OCI-LY3 (cell line): Measurements from ENCODE around the gene ERP27.

Source experiments
- H2AFZ ChIP-seq: fragments of 200-600, 300-600 bp; shearing (Covaris generic); 2 replicates; pipeline ENCODE4 v1.6.0; 2014; ENCODE audit warnings: antibody characterized with exemption, low read depth, low read length
- H3K27ac ChIP-seq: fragments of 200-600, 300-600 bp; sonication (generic); 2 replicates; pipeline ENCODE4 v1.5.1; 2014; ENCODE audit warnings: mild to moderate bottlenecking, low read length, moderate library complexity, mixed read lengths
- H3K27me3 ChIP-seq: fragments of 200-600, 300-600 bp; sonication (generic); 2 replicates; pipeline ENCODE4 v1.6.1; 2014; ENCODE audit warnings: low read depth, low read length, mixed read lengths
- H3K36me3 ChIP-seq: fragments of 200-600, 300-600 bp; sonication (generic); replicated peaks from 2 replicates; pipeline ENCODE3; 2014; ENCODE audit warnings: low read depth, low read length, mixed read lengths
- H3K4me1 ChIP-seq: fragments of 300-600, 200-600 bp; sonication (generic); 2 replicates; pipeline ENCODE4 v1.6.1; 2014; ENCODE audit warnings: low read length, mixed read lengths
- H3K4me2 ChIP-seq: fragments of 200-600, 300-600 bp; sonication (generic); 2 replicates; pipeline ENCODE4 v1.6.1; 2014; ENCODE audit warnings: low read length, mixed read lengths
- H3K4me3 ChIP-seq: fragments of 300-600, 200-600 bp; sonication (generic); 2 replicates; pipeline ENCODE4 v1.5.1; 2014; ENCODE audit warnings: antibody characterized with exemption, mild to moderate bottlenecking, low read length, moderate library complexity
- H3K79me2 ChIP-seq: fragments of 300-600, 200-600 bp; shearing (Covaris generic); 2 replicates; pipeline ENCODE4 v1.6.1; 2014; ENCODE audit warnings: mild to moderate bottlenecking, low read length, mixed read lengths
- H3K9ac ChIP-seq: fragments of 300-600, 200-600 bp; shearing (Covaris generic); 2 replicates; pipeline ENCODE4 v1.6.0; 2014; ENCODE audit warnings: mild to moderate bottlenecking, low read length, moderate library complexity
- H3K9me3 ChIP-seq: fragments of 200-600, 300-600 bp; shearing (Covaris generic); 2 replicates; pipeline ENCODE4 v1.6.1; 2014; ENCODE audit warnings: low read length, mixed read lengths; ENCODE audit not compliant: insufficient read depth
- H4K20me1 ChIP-seq: fragments of 200-600, 300-600 bp; sonication (generic); 2 replicates; pipeline ENCODE4 v1.6.1; 2016; ENCODE audit warnings: low read length, mixed read lengths; ENCODE audit not compliant: insufficient read depth
- EZH2phosphoT487 ChIP-seq: fragments of 200-600 bp; shearing (Covaris generic); IDR thresholded peaks from 2 replicates; pipeline ENCODE4 v1.6.1; 2018; ENCODE audit warnings: antibody characterized with exemption, mixed run types, low read depth
- TF ChIP-seq, protein P1 (sequence below): fragments of 200-600, 300-600 bp; sonication (generic); IDR thresholded peaks from 2 replicates; pipeline ENCODE4 v1.5.1; 2014; ENCODE audit warnings: antibody characterized with exemption, low read length, low read depth

ERP27 gene

DNA sequence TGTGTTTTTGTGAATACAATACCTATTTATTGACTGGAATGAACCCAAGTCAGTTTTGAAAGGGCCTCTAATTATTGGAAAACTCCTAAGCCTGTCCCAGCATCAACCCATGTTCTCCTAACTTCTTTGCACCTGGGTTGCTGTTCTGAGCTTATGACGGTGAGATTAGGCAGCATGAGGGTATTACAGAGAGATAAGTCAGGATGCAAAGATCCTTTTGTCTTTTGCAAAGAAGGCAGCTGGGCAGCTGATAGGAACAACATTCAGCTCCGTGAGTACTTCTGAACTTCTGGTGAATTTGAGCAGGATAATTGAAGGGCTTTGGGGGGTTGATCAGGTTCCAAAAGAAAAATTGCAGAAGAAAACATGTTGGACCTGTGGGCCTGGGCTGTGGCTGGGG is 34.5 kb upstream of the ERP27 start, which contains the start of gene PDE6H:
Gene PDE6H, plus strand, starts transcription at position 227 of the 400 bp plus-strand sequence. CDS start 4,971 bp downstream, outside the sequence.
- Histone ChIP-seq H3K4me3 (no peak within 1 kb of the TSS), H3K79me2 (no peaks in the 10 kb centered on the region), H3K9ac (no peak within 1 kb of the TSS), H2AFZ (no peak within 1 kb of the TSS), H3K36me3 (no peaks in the 10 kb centered on the region), H3K4me2 (no peak within 1 kb of the TSS), H4K20me1 (no peaks in the 10 kb centered on the region), H3K27me3 (no peaks in the 10 kb centered on the region), H3K27ac (no peak within 1 kb of the TSS), H3K4me1 (no peaks in the 10 kb centered on the region), H3K9me3 (no peaks in the 10 kb centered on the region)
- TF ChIP-seq, protein P1, sequence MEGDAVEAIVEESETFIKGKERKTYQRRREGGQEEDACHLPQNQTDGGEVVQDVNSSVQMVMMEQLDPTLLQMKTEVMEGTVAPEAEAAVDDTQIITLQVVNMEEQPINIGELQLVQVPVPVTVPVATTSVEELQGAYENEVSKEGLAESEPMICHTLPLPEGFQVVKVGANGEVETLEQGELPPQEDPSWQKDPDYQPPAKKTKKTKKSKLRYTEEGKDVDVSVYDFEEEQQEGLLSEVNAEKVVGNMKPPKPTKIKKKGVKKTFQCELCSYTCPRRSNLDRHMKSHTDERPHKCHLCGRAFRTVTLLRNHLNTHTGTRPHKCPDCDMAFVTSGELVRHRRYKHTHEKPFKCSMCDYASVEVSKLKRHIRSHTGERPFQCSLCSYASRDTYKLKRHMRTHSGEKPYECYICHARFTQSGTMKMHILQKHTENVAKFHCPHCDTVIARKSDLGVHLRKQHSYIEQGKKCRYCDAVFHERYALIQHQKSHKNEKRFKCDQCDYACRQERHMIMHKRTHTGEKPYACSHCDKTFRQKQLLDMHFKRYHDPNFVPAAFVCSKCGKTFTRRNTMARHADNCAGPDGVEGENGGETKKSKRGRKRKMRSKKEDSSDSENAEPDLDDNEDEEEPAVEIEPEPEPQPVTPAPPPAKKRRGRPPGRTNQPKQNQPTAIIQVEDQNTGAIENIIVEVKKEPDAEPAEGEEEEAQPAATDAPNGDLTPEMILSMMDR = no peak
- no peak for TF ChIP-seq EZH2phosphoT487

DNA sequence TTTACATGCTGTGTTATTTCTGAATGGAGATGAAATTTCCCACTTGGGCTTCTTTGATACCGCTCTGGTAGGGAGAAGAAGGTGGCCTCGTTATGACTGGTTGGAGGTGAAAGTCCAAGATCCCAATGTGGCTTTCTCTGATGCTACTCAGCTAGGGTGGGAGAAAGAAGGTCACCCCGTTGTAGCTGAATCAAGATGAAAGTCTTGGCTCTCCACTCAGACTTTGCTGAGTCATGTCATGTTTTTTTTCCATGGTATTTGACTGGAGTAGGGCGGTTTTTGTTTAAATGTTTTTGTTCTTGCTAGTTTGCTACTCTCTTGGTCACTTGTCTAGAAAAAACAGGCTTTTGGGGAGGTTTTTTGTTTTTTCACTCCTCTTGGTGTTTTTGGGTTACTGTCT is 32.1 kb upstream of the ERP27 start:
- Histone ChIP-seq H3K4me1 (no peaks in the 10 kb centered on the region), H2AFZ (no peak overlapping the region), H3K4me3 (no peak overlapping the region), H3K27ac (no peak overlapping the region), H4K20me1 (no peaks in the 10 kb centered on the region), H3K9me3 (no peaks in the 10 kb centered on the region), H3K79me2 (no peaks in the 10 kb centered on the region), H3K9ac (no peak overlapping the region), H3K4me2 (no peak overlapping the region), H3K27me3 (no peaks in the 10 kb centered on the region), H3K36me3 (no peaks in the 10 kb centered on the region)
- TF ChIP-seq, protein P1 = no peak
- no peak for TF ChIP-seq EZH2phosphoT487

DNA sequence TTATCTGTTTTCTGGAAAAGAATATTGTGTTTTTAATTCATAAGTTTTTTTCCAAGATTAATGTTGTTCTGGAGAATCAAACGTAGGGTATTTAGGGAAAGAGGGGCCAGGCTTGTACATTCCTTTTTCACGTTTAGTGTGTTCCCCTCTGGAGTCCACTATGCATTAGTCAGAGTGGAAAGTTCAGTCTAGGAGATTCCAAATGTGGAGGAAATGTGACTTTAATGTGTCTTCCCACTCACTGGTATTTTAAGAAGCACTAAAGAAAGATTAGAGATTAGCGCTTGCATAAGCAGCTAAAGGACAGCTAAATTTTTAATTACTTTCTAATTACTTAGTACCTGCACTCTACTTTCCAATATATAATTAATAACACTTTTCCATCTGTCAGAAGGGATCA is 30.1 kb upstream of the ERP27 start:
- Histone ChIP-seq H3K79me2 (no peaks in the 10 kb centered on the region), H3K36me3 (no peaks in the 10 kb centered on the region), H3K27me3 (no peaks in the 10 kb centered on the region), H3K4me1 (peaks cover 9% of the 10 kb centered on the region), H4K20me1 (no peaks in the 10 kb centered on the region), H3K4me3 (no peak overlapping the region), H2AFZ (no peak overlapping the region), H3K9ac (no peak overlapping the region), H3K4me2 (no peak overlapping the region), H3K9me3 (no peaks in the 10 kb centered on the region), H3K27ac (no peak overlapping the region)
- TF ChIP-seq EZH2phosphoT487 = no peak

DNA sequence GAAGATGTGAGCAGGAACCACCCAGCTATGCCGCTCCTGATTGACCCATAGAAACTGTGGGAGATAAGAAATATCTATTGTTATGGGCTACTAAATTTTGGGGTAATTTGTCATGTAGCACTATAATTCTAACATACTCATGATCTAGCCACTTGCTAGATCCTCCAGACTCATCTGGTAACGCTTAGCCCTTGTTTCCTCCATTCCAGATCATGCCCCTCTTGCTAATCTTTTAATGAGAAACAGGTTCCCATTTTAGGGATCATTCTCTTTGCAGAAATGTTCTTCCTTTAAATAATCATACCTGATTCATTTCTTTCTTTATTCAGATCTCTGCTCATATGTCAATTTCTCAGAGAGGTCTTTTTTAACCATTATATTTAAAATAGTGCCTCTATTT is 26.9 kb upstream of the ERP27 start:
- no peak for TF ChIP-seq EZH2phosphoT487
- peaks cover 11% of the 10 kb centered on the region for H3K79me2 ChIP-seq
- H3K4me2 ChIP-seq = no peak overlapping the region
- no peaks in the 10 kb centered on the region for H3K36me3 ChIP-seq
- no peaks in the 10 kb centered on the region for H4K20me1 ChIP-seq
- H3K27ac ChIP-seq = no peak overlapping the region
- H3K4me1 ChIP-seq = peaks cover 12% of the 10 kb centered on the region
- no peak overlapping the region for H3K9ac ChIP-seq
- H3K9me3 ChIP-seq = no peaks in the 10 kb centered on the region
- no peak overlapping the region for H3K4me3 ChIP-seq
- no peak overlapping the region for H2AFZ ChIP-seq
- no peaks in the 10 kb centered on the region for H3K27me3 ChIP-seq

DNA sequence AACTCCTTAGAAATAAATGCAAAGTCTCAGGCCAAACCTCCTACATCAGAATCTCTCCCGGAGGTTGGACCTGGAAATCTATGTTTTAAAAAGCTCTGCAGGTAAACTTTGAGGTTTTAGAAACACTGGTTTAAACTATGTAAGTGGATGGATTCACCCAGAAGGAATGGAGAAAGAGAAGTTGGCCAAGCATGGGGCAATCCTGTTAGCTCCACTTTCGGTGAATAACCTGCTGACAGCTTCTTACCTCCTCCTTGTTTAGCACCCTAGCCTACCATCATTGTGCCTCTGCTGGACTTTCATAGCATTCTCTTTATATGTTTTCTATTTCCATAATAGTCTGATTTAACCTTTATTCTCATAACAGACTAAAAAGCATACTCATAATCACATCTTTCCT is 26.1 kb upstream of the ERP27 start:
- no peaks in the 10 kb centered on the region for H3K36me3 ChIP-seq
- H3K27ac ChIP-seq = no peak overlapping the region
- H3K9ac ChIP-seq = no peak overlapping the region
- no peak overlapping the region for H2AFZ ChIP-seq
- H3K4me3 ChIP-seq = no peak overlapping the region
- no peaks in the 10 kb centered on the region for H4K20me1 ChIP-seq
- peaks cover 21% of the 10 kb centered on the region for H3K4me1 ChIP-seq
- no peaks in the 10 kb centered on the region for H3K27me3 ChIP-seq
- H3K4me2 ChIP-seq = no peak overlapping the region; the same call in 1 of the 2 replicates
- TF ChIP-seq, protein P1 = no peak
- no peak for TF ChIP-seq EZH2phosphoT487
- H3K9me3 ChIP-seq = no peaks in the 10 kb centered on the region
- H3K79me2 ChIP-seq = peaks cover 20% of the 10 kb centered on the region
